Keratinocyte (primary cell): ENCODE measurements around the gene METRNL. TPM values are rescaled to one million over a fixed set of nuclear protein-coding genes. Genes with fewer than 3 reads are reported as not detected.
"Not testable (repeated sequence)": the region's sequence is repeated elsewhere in the genome, so short reads cannot be mapped to it uniquely, and the experiment has no call there.

Experiments used
- DNase-seq: peaks from one replicate; pipeline ENCODE4 v3.0.0-alpha.2; 2011; ENCODE audit warnings: low read depth, missing footprints, low spot score
- FAIRE-seq: peaks from 2 replicates; lab custom pipeline; 2011; peaks lifted over from hg19 to GRCh38; lab: Jason Lieb, UNC
- H2AFZ ChIP-seq: 2 replicates; pipeline ENCODE4 v1.6.0; 2012; ENCODE audit warnings: low read length, control low read depth, inconsistent platforms; ENCODE audit not compliant: control insufficient read depth
- H3K27ac ChIP-seq: 2 replicates; pipeline ENCODE4 v1.5.1; 2011; ENCODE audit warnings: low read length; ENCODE audit not compliant: control insufficient read depth, insufficient read depth
- H3K27me3 ChIP-seq: 3 replicates; pipeline ENCODE4 v1.6.0; 2011; ENCODE audit warnings: low read length; ENCODE audit not compliant: control insufficient read depth, insufficient read depth; ENCODE audit errors: extremely low read depth
- H3K36me3 ChIP-seq, 2 experiments: 2 replicates in 1 of 2; 3 replicates in 1 of 2; pipeline ENCODE4 v1.5.1; 2011; ENCODE audit warnings: low read length in 2 of 2, mild to moderate bottlenecking in 1 of 2; ENCODE audit not compliant: control insufficient read depth in 2 of 2, insufficient read depth in 2 of 2; ENCODE audit errors: extremely low read depth in 1 of 2
- H3K4me1 ChIP-seq: 3 replicates; pipeline ENCODE4 v1.5.1; 2011; ENCODE audit warnings: low read length; ENCODE audit not compliant: control insufficient read depth, insufficient read depth; ENCODE audit errors: extremely low read depth
- H3K4me2 ChIP-seq: 3 replicates; pipeline ENCODE4 v1.6.0; 2011; ENCODE audit warnings: low read depth, low read length; ENCODE audit not compliant: control insufficient read depth, insufficient read depth; ENCODE audit errors: extremely low read depth
- H3K4me3 ChIP-seq, 3 experiments: fragments of 200-600 bp in 1 of 3; sonication (generic) in 1 of 3; 2 replicates in 2 of 3; 3 replicates in 1 of 3; pipeline ENCODE4 v1.5.1; 2011 to 2016; ENCODE audit warnings: low read length in 3 of 3, mild to moderate bottlenecking in 3 of 3, control low read depth in 2 of 3, inconsistent platforms in 1 of 3, low read depth in 1 of 3, mixed read lengths in 1 of 3, mixed run types in 1 of 3, moderate library complexity in 1 of 3; ENCODE audit not compliant: control insufficient read depth in 2 of 3, insufficient read depth in 2 of 3; ENCODE audit errors: extremely low read depth in 1 of 3
- H3K79me2 ChIP-seq: 2 replicates; pipeline ENCODE4 v1.6.0; 2012; ENCODE audit warnings: low read length; ENCODE audit not compliant: control insufficient read depth, insufficient read depth
- H3K9ac ChIP-seq: 3 replicates; pipeline ENCODE4 v1.6.0; 2011; ENCODE audit warnings: low read length; ENCODE audit not compliant: control insufficient read depth, insufficient read depth; ENCODE audit errors: extremely low read depth
- H3K9me1 ChIP-seq: 3 replicates; pipeline ENCODE4 v1.6.0; 2011; ENCODE audit warnings: low read length; ENCODE audit not compliant: control insufficient read depth, insufficient read depth; ENCODE audit errors: extremely low read depth
- H3K9me3 ChIP-seq: 2 replicates; pipeline ENCODE4 v1.5.1; 2012; ENCODE audit warnings: low read depth, low read length; ENCODE audit not compliant: control insufficient read depth
- H4K20me1 ChIP-seq: 3 replicates; pipeline ENCODE4 v1.6.0; 2011; ENCODE audit warnings: low read length; ENCODE audit not compliant: control insufficient read depth, insufficient read depth; ENCODE audit errors: extremely low read depth
- EZH2 ChIP-seq: IDR thresholded peaks from one replicate; pipeline ENCODE4 v1.6.1; 2012; ENCODE audit warnings: inconsistent platforms, mild to moderate bottlenecking, low read length, moderate library complexity
- dilution Hi-C: fragments of 300-500 bp; cut with MboI; formaldehyde crosslinking; loops from one replicate; pipeline ENCODE4 v1.7.0; 2020; ENCODE audit warnings: low sequenced_read_pairs; ENCODE audit not compliant: extremely low pct_ligation_motif_present
- polyA plus RNA-seq, 5 experiments: library from polyadenylated mRNA; depleted of rRNA in 3 of 5; stranded (reverse) in 3 of 5; stranded (forward) in 1 of 5; unstranded in 1 of 5; fragments of >200 nt; gene quantifications; 1 replicate in 1 of 5; 2 replicates in 3 of 5; 3 replicates in 1 of 5; pipeline versions ENCODE4 v1.2.1 to v1.2.3, GENCODE V29; 2011 to 2012; ENCODE audit warnings: missing spikeins in 2 of 5, low read depth in 1 of 5, low replicate concordance in 1 of 5
- TF ChIP-seq, protein P1 (sequence below), 3 experiments: IDR thresholded peaks in 1 of 3; conservative IDR thresholded peaks in 1 of 3; optimal IDR thresholded peaks in 1 of 3; 2 replicates in 2 of 3; 3 replicates in 1 of 3; pipeline versions ENCODE3 to v1.5.1; 2011; ENCODE audit warnings: low read length in 3 of 3, mild to moderate bottlenecking in 3 of 3, moderate library complexity in 2 of 3, control low read depth in 1 of 3, inconsistent platforms in 1 of 3; ENCODE audit not compliant: insufficient read depth in 2 of 3; ENCODE audit errors: extremely low read depth in 1 of 3

The METRNL gene
- polyA plus RNA-seq, 1 donor (not counting 4 experiments of a cell fraction or from before 2014, with no cell fraction given), result 3.1 TPM

DNA sequence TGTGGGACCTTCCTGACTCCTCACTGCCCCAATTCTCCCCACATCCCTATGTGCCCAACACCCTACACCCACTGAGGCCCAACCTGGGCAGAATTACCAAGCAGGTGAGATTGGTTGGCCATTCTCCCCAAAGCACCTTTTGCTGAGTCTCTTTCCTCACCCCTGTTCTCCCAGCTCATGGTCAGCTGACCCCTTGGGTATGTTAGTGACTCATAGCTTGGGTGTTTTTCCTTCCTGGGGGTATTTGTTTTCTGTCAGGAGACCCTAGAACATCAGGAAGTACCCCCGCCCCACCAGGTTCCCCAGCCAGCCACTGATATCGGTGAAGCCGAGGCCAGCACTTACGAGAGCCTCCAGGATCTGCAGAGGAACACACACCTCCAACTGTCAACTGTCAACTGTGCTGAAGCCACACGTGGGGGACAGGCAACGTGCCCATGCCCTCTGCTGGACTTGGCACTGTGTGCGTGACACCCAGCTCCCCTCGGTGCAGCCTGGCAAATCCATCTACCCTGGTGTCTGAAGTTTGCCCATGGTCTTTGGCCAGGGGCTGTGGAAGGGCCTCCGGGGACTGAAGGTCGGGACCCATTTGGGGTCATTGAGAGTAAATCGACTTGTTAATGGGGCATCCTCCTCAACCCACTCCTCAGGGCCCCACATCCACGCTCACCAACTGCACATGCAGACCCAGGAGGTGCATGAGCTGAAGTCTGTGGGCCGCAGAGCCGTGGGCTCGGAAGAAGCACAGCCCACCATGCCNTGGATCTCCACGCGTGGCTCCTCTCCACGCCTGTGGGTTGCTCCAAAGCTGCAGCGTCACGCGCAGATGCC lies 53.1 kb downstream of the METRNL start:
- Histone ChIP-seq H3K4me1 (no peaks in the 10 kb centered on the region), H3K27me3 (peaks cover 31% of the 10 kb centered on the region), H3K9me1 (no peaks in the 10 kb centered on the region), H2AFZ (no peak overlapping the region), H3K27ac (no peak overlapping the region), H3K9me3 (no peaks in the 10 kb centered on the region), H4K20me1 (peaks cover 2% of the 10 kb centered on the region), H3K9ac (no peak overlapping the region), H3K36me3 (no peaks in the 10 kb centered on the region), H3K4me3 (no peak overlapping the region), H3K79me2 (no peaks in the 10 kb centered on the region), H3K4me2 (no peak overlapping the region)
- FAIRE-seq (no peak), DNase-seq (no peak)
- dilution Hi-C loops, result no loop called here
- TF ChIP-seq, protein P1, sequence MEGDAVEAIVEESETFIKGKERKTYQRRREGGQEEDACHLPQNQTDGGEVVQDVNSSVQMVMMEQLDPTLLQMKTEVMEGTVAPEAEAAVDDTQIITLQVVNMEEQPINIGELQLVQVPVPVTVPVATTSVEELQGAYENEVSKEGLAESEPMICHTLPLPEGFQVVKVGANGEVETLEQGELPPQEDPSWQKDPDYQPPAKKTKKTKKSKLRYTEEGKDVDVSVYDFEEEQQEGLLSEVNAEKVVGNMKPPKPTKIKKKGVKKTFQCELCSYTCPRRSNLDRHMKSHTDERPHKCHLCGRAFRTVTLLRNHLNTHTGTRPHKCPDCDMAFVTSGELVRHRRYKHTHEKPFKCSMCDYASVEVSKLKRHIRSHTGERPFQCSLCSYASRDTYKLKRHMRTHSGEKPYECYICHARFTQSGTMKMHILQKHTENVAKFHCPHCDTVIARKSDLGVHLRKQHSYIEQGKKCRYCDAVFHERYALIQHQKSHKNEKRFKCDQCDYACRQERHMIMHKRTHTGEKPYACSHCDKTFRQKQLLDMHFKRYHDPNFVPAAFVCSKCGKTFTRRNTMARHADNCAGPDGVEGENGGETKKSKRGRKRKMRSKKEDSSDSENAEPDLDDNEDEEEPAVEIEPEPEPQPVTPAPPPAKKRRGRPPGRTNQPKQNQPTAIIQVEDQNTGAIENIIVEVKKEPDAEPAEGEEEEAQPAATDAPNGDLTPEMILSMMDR (optimal IDR thresholded peaks at IDR 0.05 in 1 of 3, IDR thresholded peaks at IDR 0.05 in 1 of 3, conservative IDR thresholded peaks at IDR 0.05 in 1 of 3; ENCODE audit: extremely low read depth in 1 of 3, insufficient read depth in 2 of 3, low read length in 3 of 3), result no peak
- TF ChIP-seq EZH2, result no peak

DNA sequence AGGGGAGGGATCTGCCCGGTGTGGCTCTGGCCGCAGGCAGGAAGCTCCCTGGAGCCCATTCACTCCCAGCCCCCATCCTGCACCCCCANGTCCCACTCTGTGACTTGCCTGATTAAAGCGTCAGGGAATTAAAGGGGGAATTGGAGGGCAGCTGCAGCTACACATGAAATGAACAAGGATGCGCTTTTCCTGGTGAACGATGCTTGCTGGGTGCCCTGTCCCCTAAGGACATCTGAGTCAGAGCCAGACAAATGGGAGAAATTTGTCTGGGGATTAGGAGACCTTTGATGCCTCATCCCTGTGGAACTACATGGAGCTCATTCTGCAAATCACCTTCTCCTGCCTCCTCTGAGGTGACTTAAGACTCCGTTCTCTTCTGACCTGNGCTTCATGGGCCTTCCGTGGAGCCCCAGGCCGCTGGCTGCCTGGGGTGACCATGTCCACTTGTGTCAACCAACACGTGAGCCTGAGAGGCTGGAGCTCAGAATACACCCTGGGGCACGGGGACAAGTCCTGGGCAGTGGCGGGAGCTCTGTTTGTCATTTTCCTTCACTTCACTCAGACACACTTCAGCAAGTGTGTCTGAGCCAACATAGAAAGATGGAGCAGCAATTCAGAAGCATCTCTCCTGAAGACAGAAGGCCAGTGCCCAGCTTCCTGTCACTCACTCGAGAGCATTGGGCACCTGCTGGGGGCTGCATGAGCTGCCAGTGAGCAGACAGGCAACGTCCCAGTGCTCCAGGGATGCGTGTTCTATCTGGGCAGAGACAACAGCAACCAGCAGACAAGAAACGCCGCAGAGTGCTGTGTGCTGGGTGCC lies 54.1 kb downstream of the METRNL start:
- no peak for FAIRE-seq
- TF ChIP-seq, protein P1 (optimal IDR thresholded peaks at IDR 0.05 in 1 of 3, IDR thresholded peaks at IDR 0.05 in 1 of 3, conservative IDR thresholded peaks at IDR 0.05 in 1 of 3; ENCODE audit: extremely low read depth in 1 of 3, insufficient read depth in 2 of 3, low read length in 3 of 3), result no peak
- no peak for TF ChIP-seq EZH2
- no peak overlapping the region for H3K4me2 ChIP-seq
- no peak overlapping the region for H3K9ac ChIP-seq
- no peak overlapping the region for H3K27ac ChIP-seq
- peaks cover 31% of the 10 kb centered on the region for H3K27me3 ChIP-seq
- H3K4me3 ChIP-seq, result no peak overlapping the region
- peaks cover 2% of the 10 kb centered on the region for H4K20me1 ChIP-seq
- dilution Hi-C loops, result no loop called here
- H3K4me1 ChIP-seq, result no peaks in the 10 kb centered on the region
- H3K9me1 ChIP-seq, result no peaks in the 10 kb centered on the region
- H3K79me2 ChIP-seq, result no peaks in the 10 kb centered on the region
- H3K9me3 ChIP-seq, result no peaks in the 10 kb centered on the region
- no peak overlapping the region for H2AFZ ChIP-seq
- no peak for DNase-seq
- H3K36me3 ChIP-seq, result no peaks in the 10 kb centered on the region

DNA sequence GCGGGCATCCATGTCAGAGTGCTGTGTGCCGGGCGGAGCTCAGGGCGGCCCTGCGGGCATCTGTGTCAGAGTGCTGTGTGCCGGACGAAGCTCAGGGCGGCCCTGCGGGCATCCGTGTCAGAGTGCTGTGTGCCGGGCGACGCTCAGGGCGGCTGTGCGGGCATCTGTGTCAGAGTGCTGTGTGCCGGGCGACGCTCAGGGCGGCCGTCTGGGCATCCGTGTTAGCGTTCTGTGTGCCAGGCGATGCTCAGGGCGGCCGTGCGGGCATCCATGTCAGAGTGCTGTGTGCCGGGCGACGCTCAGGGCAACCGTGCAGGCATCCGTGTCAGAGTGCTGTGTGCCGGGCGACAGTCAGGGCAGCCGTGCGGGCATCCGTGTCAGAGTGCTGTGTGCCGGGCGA lies 55.0 kb downstream of the METRNL start:
- peaks cover 26% of the 10 kb centered on the region for H3K27me3 ChIP-seq
- H4K20me1 ChIP-seq, DNase-seq, H3K79me2 ChIP-seq, H3K9ac ChIP-seq, H3K9me1 ChIP-seq, H2AFZ ChIP-seq, H3K27ac ChIP-seq, FAIRE-seq, H3K36me3 ChIP-seq, dilution Hi-C loops, H3K4me1 ChIP-seq, H3K4me2 ChIP-seq, H3K9me3 ChIP-seq, H3K4me3 ChIP-seq: not testable (repeated sequence)
